Mesenchymal stem cell (in vitro differentiated cells and primary cell): ENCODE measurements around the gene ZMPSTE24.

Experiments
- DNase-seq: peaks from one replicate; pipeline ENCODE4 v3.0.0-alpha.2; 2013
- H2AFZ ChIP-seq: one replicate; pipeline ENCODE4 v1.6.1; 2013; ENCODE audit warnings: low read depth, mild to moderate bottlenecking, control low read depth, inconsistent platforms, low read length, moderate library complexity
- H2AK5ac ChIP-seq: 2 replicates; pipeline ENCODE4 v1.6.1; 2013; ENCODE audit warnings: low read length, moderate library complexity, mild to moderate bottlenecking, inconsistent platforms; ENCODE audit not compliant: severe bottlenecking
- H2BK120ac ChIP-seq: one replicate; pipeline ENCODE4 v1.6.1; 2013; ENCODE audit warnings: low read depth, mild to moderate bottlenecking, inconsistent platforms, low read length, moderate library complexity
- H2BK12ac ChIP-seq, 2 experiments: one replicate each; pipeline ENCODE4 v1.6.1; 2013; ENCODE audit warnings: inconsistent platforms in 2 of 2, low read length in 2 of 2, mild to moderate bottlenecking in 2 of 2, moderate library complexity in 2 of 2, control low read depth in 1 of 2
- H2BK15ac ChIP-seq: one replicate; pipeline ENCODE4 v1.6.1; 2013; ENCODE audit warnings: mild to moderate bottlenecking, low read depth, inconsistent platforms; ENCODE audit not compliant: poor library complexity, severe bottlenecking
- H2BK5ac ChIP-seq: 2 replicates; pipeline ENCODE4 v1.6.1; 2013; ENCODE audit warnings: low read depth, mild to moderate bottlenecking, low read length, control low read depth, inconsistent platforms; ENCODE audit not compliant: poor library complexity, severe bottlenecking
- H3K14ac ChIP-seq, 2 experiments: one replicate each; pipeline ENCODE4 v1.6.1; 2013; ENCODE audit warnings: inconsistent platforms in 2 of 2, low read length in 2 of 2, control low read depth in 1 of 2, mild to moderate bottlenecking in 1 of 2, moderate library complexity in 1 of 2
- H3K18ac ChIP-seq, 2 experiments: one replicate each; pipeline ENCODE4 v1.6.1; 2013; ENCODE audit warnings: inconsistent platforms in 2 of 2, low read length in 2 of 2, control low read depth in 1 of 2, low read depth in 1 of 2, mild to moderate bottlenecking in 1 of 2
- H3K23ac ChIP-seq, 2 experiments: one replicate each; pipeline ENCODE4 v1.6.1; 2013; ENCODE audit warnings: inconsistent platforms in 2 of 2, low read length in 2 of 2, mild to moderate bottlenecking in 2 of 2, moderate library complexity in 2 of 2, control low read depth in 1 of 2
- H3K27ac ChIP-seq: 2 replicates; pipeline ENCODE4 v1.5.1; 2013; ENCODE audit warnings: mild to moderate bottlenecking, moderate library complexity, low read length, control low read depth, inconsistent platforms; ENCODE audit not compliant: poor library complexity, severe bottlenecking
- H3K27me3 ChIP-seq, 2 experiments: 2 replicates each; pipeline versions ENCODE4 v1.6.1 to v1.7.0; 2013; ENCODE audit warnings: low read length in 2 of 2, mild to moderate bottlenecking in 2 of 2, moderate library complexity in 2 of 2, control low read depth in 1 of 2, inconsistent platforms in 1 of 2; ENCODE audit not compliant: control insufficient read depth in 1 of 2, insufficient read depth in 1 of 2
- H3K36me3 ChIP-seq, 2 experiments: 2 replicates each; pipeline versions ENCODE4 v1.6.1 to v1.7.0; 2013; ENCODE audit warnings: low read length in 2 of 2, control low read depth in 1 of 2, inconsistent platforms in 1 of 2, low read depth in 1 of 2, mild to moderate bottlenecking in 1 of 2; ENCODE audit not compliant: insufficient read depth in 2 of 2, control insufficient read depth in 1 of 2
- H3K4ac ChIP-seq, 2 experiments: one replicate each; pipeline ENCODE4 v1.6.1; 2013; ENCODE audit warnings: inconsistent platforms in 2 of 2, low read length in 2 of 2, mild to moderate bottlenecking in 2 of 2, moderate library complexity in 2 of 2, control low read depth in 1 of 2, low read depth in 1 of 2
- H3K4me1 ChIP-seq: 2 replicates; pipeline ENCODE4 v1.6.1; 2013; ENCODE audit warnings: low read depth, low read length, control low read depth; ENCODE audit not compliant: control insufficient read depth, insufficient read depth
- H3K4me2 ChIP-seq: 2 replicates; pipeline ENCODE4 v1.6.1; 2013; ENCODE audit warnings: low read length, mild to moderate bottlenecking, inconsistent platforms; ENCODE audit not compliant: poor library complexity, severe bottlenecking
- H3K4me3 ChIP-seq, 2 experiments: 2 replicates each; pipeline versions ENCODE4 v1.5.1 to v1.7.0; 2013; ENCODE audit warnings: low read length in 2 of 2, mild to moderate bottlenecking in 2 of 2, control low read depth in 1 of 2, low read depth in 1 of 2; ENCODE audit not compliant: insufficient read depth in 1 of 2
- H3K79me1 ChIP-seq: replicated peaks from 2 replicates; pipeline ENCODE4 v1.6.1; 2013; ENCODE audit warnings: mild to moderate bottlenecking, control low read depth, low read length, inconsistent platforms; ENCODE audit not compliant: poor library complexity, severe bottlenecking
- H3K9ac ChIP-seq: 2 replicates; pipeline ENCODE4 v1.7.0; 2013; ENCODE audit warnings: mild to moderate bottlenecking, low read length, moderate library complexity
- H3K9me3 ChIP-seq: 2 replicates; pipeline ENCODE4 v1.7.0; 2013; ENCODE audit warnings: mild to moderate bottlenecking, low read length; ENCODE audit not compliant: control insufficient read depth
- H4K8ac ChIP-seq: one replicate; pipeline ENCODE4 v1.6.1; 2013; ENCODE audit warnings: inconsistent platforms, mild to moderate bottlenecking, low read length, moderate library complexity
- H4K91ac ChIP-seq: one replicate; pipeline ENCODE4 v1.6.1; 2013; ENCODE audit warnings: mild to moderate bottlenecking, low read length, inconsistent platforms
- WGBS: methylation state at CpG from one replicate; pipeline ENCODE4 v1.1.7; 2013; ENCODE audit warnings: mixed read lengths; 5-methylcytosine and 5-hydroxymethylcytosine counted together

ZMPSTE24 gene

GRCh38 chr1:40257313-40257687 is 736 bp upstream of the ZMPSTE24 start:
- H3K9ac ChIP-seq, result peak overlapping the region; percentile 97
- no peaks in the 10 kb centered on the region for H3K9me3 ChIP-seq
- H3K18ac ChIP-seq, result peak overlapping the region in 1 of 2 experiments; percentile 97
- peak overlapping the region; percentile 90 to 100 for H3K4me3 ChIP-seq
- peak overlapping the region; percentile 64 for H2BK15ac ChIP-seq
- no peak for DNase-seq
- peaks cover 16 to 28% of the 10 kb centered on the region in 2 experiments for H3K36me3 ChIP-seq
- H3K27ac ChIP-seq, result peak overlapping the region; percentile 99
- H3K4me1 ChIP-seq, result peaks cover 8% of the 10 kb centered on the region
- H2BK5ac ChIP-seq, result peak overlapping the region; percentile 90
- under 1% methylated on average over 16 of the region's 16 CpGs for WGBS
- no peaks in the 10 kb centered on the region for H3K27me3 ChIP-seq
- peaks cover 23% of the 10 kb centered on the region for H3K79me1 ChIP-seq
- H2AK5ac ChIP-seq, result no peak overlapping the region
- peak overlapping the region; percentile 98 for H4K91ac ChIP-seq
- H2BK12ac ChIP-seq, result no peak overlapping the region
- peak overlapping the region in 1 of 2 experiments; percentile 18 for H3K14ac ChIP-seq
- peak overlapping the region; percentile 78 for H3K4me2 ChIP-seq
- peak overlapping the region; percentile 18 for H2AFZ ChIP-seq
- peak overlapping the region; percentile 60 to 90 for H3K4ac ChIP-seq
- peak overlapping the region; percentile 25 to 70 for H3K23ac ChIP-seq
- peak overlapping the region; percentile 67 for H2BK120ac ChIP-seq
- H4K8ac ChIP-seq, result peak overlapping the region; percentile 99

DNA sequence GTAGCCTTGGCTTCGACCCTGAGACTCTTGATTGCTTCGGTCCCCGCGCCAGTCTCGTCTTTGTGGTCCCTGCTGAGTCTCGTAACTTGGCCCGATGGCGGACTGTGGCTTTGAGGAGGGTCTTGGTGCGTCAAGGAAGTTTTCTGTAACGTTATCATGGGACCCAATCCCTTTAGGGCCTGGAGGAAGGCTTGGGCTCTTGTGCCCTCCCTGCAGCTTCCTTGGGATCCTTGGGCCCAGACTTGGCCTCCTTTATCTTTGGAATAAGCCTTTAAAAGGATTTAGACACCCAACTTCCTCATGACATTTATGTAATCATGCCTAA is 371 bp downstream of the ZMPSTE24 start:
- H2AK5ac ChIP-seq, result no peak overlapping the region
- H3K4me1 ChIP-seq, result peaks cover 8% of the 10 kb centered on the region
- peaks cover 24% of the 10 kb centered on the region for H3K79me1 ChIP-seq
- H3K9me3 ChIP-seq, result no peaks in the 10 kb centered on the region
- peak overlapping the region in 1 of 2 experiments; percentile 57 for H3K23ac ChIP-seq
- peak overlapping the region; percentile 77 for H4K91ac ChIP-seq
- peak overlapping the region; percentile 91 for H4K8ac ChIP-seq
- H2BK120ac ChIP-seq, result no peak overlapping the region
- peak overlapping the region; percentile 87 for H2AFZ ChIP-seq
- no peaks in the 10 kb centered on the region for H3K27me3 ChIP-seq
- WGBS, result 3% methylated on average over 10 of the region's 10 CpGs
- peak overlapping the region in 1 of 2 experiments; percentile 57 for H3K14ac ChIP-seq
- peak overlapping the region; percentile 15 for H2BK15ac ChIP-seq
- H3K18ac ChIP-seq, result peak overlapping the region; percentile 50 to 92
- peak overlapping the region; percentile 93 to 94 for H3K4ac ChIP-seq
- DNase-seq, result peak; percentile 64
- H3K27ac ChIP-seq, result peak overlapping the region; percentile 77
- H2BK12ac ChIP-seq, result peak overlapping the region in 1 of 2 experiments; percentile 6
- H3K4me3 ChIP-seq, result peak overlapping the region; percentile 88 to 100
- H2BK5ac ChIP-seq, result peak overlapping the region; percentile 62
- peaks cover 16 to 40% of the 10 kb centered on the region in 2 experiments for H3K36me3 ChIP-seq
- peak overlapping the region; percentile 56 for H3K4me2 ChIP-seq
- H3K9ac ChIP-seq, result peak overlapping the region; percentile 97

DNA sequence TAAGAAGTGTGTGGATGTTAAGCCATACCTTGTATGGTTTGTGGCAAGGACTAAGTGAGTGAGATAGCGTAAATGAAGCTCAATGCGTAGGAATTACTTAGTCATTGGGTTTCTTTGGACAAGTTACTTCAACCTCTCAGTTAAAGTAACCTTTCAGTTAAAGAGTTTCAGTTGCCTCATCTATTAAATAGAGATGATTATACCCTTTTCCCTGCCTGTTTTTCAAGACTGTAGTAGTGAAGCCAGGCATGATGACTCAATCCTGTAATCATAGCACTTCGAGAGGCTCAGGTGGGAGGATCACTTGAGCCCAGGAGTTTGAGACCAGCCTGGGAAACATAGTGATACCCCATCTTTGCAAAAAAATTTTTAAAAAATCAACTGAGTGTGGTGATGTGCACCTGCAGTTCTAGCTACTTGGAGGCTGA is 6.3 kb downstream of the ZMPSTE24 start:
- H3K23ac ChIP-seq, result no peak overlapping the region
- no peak overlapping the region for H3K4ac ChIP-seq
- H3K18ac ChIP-seq, result no peak overlapping the region
- no peak overlapping the region for H3K4me3 ChIP-seq
- peaks cover 32% of the 10 kb centered on the region for H3K79me1 ChIP-seq
- no peaks in the 10 kb centered on the region for H3K9me3 ChIP-seq
- WGBS, result 98% methylated on average over 3 of the region's 3 CpGs
- H3K27me3 ChIP-seq, result no peaks in the 10 kb centered on the region
- no peak overlapping the region for H4K8ac ChIP-seq
- H2BK5ac ChIP-seq, result no peak overlapping the region
- no peak overlapping the region for H3K14ac ChIP-seq
- no peak overlapping the region for H3K27ac ChIP-seq
- H2AK5ac ChIP-seq, result no peak overlapping the region
- no peak overlapping the region for H2BK120ac ChIP-seq
- H2BK15ac ChIP-seq, result no peak overlapping the region
- H2BK12ac ChIP-seq, result no peak overlapping the region
- H4K91ac ChIP-seq, result no peak overlapping the region
- H3K4me2 ChIP-seq, result no peak overlapping the region
- H3K9ac ChIP-seq, result no peak overlapping the region
- no peak overlapping the region for H2AFZ ChIP-seq
- peaks cover 27 to 81% of the 10 kb centered on the region in 2 experiments for H3K36me3 ChIP-seq
- DNase-seq, result peak; percentile 16
- H3K4me1 ChIP-seq, result peaks cover 7% of the 10 kb centered on the region

DNA sequence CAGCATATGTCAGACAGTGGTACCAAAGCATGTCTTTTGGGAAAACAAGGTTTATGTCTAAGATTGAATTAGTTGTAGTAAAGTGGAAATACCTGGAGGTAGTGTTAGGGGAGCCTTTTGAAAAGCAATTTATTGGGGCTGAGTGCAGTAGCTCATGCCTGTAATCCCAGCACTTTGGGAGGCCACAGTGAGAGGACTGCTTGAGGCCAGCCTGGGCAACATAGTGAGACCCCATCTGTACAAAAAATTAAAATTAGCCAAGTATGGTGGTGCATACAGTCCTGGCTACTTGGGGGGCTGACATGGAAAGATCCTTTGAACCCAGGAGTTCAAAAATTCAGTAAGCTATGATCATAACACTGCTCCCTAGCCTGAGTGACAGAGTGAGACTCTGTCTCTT is 7.3 kb downstream of the ZMPSTE24 start:
- H4K8ac ChIP-seq, result no peak overlapping the region
- H2BK5ac ChIP-seq, result no peak overlapping the region
- H2AK5ac ChIP-seq, result no peak overlapping the region
- peak overlapping the region; percentile 18 for H3K9ac ChIP-seq
- no peak overlapping the region for H3K14ac ChIP-seq
- H2BK15ac ChIP-seq, result no peak overlapping the region
- H3K79me1 ChIP-seq, result peaks cover 24% of the 10 kb centered on the region
- H3K9me3 ChIP-seq, result no peaks in the 10 kb centered on the region
- H4K91ac ChIP-seq, result no peak overlapping the region
- no peak overlapping the region for H3K18ac ChIP-seq
- H2BK12ac ChIP-seq, result no peak overlapping the region
- no peak overlapping the region for H3K4me3 ChIP-seq
- H3K27ac ChIP-seq, result no peak overlapping the region
- no peak overlapping the region for H2BK120ac ChIP-seq
- no peak overlapping the region for H3K4me2 ChIP-seq
- H3K36me3 ChIP-seq, result peaks cover 21 to 82% of the 10 kb centered on the region in 2 experiments
- no peaks in the 10 kb centered on the region for H3K27me3 ChIP-seq
- H3K4ac ChIP-seq, result no peak overlapping the region
- no peak for DNase-seq
- H3K4me1 ChIP-seq, result peaks cover 2% of the 10 kb centered on the region
- H2AFZ ChIP-seq, result no peak overlapping the region
- H3K23ac ChIP-seq, result no peak overlapping the region
